SIG-M5 treated with dmso at 0.1 percent for 504 hours (cell line): ENCODE data around the gene SOS2.
"Not testable (repeated sequence)": the region's sequence is repeated elsewhere in the genome, so short reads cannot be mapped to it uniquely, and the experiment has no call there.

Source experiments
- DNase-seq: peaks from one replicate; lab custom pipeline; 2025; ENCODE audit not compliant: unreplicated experiment; lab: John Stamatoyannopoulos, UW

SOS2 gene

DNA sequence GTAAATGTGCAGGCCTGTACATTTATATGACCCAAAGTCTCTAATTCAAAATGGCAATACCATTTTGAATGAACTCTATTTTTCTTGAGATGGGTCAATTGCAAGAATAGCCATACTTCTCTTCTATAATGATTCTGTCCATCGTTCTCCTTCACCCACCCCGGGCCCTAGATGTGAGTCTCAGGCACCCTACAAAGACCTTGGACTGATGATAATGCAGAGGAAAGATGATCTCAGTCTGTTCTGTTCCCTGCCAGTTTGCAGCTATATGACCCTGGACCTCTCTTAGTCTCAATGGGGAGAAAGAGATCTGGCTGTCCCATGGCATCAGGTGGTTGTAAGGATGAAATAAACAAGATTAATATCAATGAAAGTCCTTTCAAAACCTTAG, 145.1 kb downstream of the SOS2 start:
- no peak for DNase-seq

DNA sequence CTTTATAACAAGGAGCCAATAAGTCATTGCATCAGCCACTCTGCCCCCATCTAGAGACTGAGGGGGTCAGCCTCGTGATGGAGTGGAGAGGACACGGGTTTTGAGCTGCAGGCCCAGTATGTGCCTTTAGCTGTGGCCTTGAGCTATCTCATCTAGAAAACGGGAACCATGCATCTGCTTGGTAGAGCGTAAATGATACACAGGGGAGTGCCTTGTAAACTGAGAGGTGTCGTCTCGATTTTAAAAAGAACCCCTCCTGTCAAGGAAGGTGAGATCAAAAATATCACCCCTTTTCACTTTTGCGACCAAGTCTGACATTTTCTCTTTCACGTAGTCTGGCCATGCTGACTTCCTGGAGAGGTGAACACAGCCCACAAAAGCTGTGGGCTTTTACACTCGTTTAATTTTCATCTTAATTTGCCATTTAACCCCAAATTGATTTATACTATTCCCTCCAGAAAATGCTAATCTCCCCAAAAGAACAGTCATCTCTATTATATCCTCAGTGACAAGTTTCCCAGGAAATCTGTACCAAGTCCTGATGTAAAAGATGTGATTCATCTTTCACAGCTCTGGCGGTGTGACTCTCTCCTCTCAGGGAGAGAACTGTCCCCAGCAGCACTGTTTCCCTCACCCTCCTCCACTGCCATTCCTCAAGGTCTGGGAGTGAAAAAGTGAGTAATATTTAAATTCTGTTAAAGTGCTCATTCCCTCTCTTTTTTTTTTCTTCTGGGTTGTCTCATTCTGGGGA, 145.6 kb downstream of the SOS2 start:
- DNase-seq = no peak

DNA sequence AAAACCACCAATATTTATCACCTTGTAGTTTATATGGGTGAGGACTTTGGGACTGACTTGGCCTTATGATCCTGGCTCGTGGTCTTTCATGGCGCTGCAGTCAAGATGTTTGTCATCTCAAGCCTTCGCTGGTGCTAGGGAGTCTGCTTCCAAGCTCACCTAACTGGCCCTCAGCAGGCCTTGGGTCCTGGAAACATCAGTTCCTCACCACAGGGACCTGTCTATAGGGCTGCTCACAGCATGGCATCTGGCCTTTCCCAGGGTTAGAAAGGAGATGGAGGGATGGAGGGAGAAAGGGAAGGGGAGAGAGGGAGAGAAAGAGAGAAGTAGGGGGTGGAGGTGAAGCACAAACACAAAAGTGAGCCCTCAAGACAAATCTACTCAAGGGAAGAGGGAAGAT, 146.7 kb downstream of the SOS2 start:
- DNase-seq = no peak

DNA sequence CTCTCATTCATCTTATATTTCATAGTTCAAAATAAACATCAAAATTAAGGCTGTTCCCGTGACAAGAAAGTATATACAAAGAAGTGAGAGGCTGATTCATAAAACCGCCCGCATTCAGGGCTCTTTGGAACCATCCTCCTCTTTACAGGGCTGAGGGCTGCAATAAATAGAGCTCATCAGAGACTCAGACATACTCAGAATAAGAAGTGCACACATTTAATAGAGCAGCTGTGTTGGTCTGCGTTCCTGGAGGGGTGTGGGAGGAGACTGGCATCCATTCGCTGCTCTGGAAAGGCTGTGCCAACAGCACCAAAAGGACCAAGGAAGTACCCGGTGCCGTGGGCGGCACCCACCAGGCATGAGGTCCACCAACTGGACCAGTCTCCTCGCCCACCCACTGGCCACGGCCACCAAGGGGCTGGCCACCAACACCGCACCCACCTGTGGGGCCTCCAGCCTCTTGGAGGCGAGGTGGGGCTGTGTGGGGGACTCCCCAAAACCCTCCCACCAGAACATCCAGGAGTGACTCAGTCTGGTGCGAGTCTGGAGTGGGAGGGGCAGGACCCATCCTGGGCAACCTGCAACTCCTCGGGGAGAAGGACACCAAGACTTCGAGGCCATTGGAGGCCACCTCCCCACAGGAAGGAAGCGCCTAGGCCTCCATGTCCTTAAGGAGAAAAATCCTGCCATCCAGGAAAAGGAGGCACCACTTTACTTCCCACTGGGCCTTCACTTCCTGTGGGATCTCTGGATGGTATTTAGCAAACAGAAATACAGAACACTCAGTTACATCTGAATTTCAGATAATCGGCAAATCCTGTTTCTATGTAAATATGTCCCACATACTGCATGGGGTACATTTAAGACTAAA, 147.7 kb downstream of the SOS2 start:
- no peak for DNase-seq

DNA sequence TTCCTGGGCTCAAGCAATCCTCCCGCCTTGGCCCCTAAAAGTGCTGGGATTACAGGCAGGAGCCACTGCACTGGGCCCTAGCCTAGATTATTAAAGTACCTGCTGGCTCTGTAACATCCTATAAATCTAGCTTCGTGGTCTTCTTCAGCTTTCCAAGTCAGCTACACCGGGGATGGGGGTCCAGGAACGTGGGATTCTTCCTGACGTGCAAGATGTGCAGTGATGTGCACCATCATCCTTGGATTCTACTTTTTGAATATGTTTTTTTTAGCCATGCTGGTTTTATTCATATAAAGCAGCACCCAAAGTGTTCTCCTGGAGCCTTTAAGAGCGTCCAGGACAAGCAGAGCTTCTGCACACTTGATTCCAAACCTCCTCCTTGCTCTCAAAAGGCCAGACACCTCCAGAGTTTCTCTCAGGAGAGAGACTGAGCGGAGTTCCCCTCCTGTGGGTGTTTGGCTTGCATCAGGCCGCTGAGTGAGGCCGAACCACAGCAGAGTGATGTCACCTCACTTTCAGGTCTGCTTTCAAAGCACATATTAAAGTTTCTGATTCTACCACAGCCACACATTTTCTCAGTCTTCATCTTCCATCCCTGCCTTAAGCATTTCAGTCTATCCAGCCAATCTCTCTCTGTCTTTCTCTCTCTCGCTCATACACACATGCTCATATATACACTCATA, 148.5 kb downstream of the SOS2 start:
- DNase-seq = peak; percentile 32

DNA sequence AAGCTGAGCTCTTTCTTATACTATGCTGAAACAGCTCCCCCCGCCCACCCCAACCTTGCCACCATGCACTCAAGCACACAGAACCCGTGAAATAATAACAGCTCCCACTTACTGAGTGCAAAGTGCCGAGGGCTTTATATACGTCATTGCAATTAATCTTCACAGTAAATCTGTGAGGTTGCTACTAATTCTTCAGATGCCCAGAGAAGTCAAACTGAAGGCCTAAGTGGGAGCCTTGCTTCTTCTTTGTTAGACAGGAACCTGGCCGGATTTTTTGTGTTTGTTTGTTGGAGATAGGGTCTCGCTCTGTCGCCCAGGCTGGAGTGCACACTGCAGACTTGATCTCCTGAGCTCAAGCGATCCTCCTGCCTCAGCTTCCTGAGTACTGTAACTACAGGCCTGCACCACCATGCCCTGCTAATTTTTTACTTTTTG, 149.1 kb downstream of the SOS2 start:
- no peak for DNase-seq

DNA sequence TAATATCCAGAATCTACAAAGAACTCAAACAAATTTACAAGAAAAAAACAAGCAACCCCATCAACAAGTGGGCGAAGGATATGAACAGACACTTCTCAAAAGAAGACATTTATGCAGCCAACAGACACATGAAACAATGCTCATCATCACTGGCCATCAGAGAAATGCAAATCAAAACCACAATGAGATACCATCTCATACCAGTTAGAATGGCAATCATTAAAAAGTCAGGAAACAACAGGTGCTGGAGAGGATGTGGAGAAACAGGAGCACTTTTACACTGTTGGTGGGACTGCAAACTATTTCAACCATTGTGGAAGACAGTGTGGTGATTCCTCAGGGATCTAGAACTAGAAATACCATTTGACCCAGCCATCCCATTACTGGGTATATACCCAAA, 152.3 kb downstream of the SOS2 start:
- DNase-seq = not testable (repeated sequence)

DNA sequence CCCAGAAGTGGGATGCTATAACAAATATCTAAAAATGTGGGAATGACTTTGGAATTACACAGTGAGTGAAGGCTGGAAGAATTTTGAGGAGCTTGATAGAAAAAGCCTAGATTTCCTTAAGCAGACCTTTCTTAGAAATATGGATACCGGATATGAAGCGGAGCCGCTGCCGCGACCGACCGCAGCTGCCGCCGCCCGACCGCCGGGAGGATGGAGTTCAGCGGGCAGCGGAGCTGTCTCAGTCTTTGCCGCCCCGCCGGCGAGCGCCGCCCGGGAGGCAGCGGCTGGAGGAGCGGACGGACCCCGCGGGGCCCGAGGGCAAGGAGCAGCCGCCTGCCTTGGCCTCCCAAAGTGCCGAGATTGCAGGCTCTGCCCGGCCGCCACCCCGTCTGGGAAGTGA, 157.7 kb downstream of the SOS2 start:
- DNase-seq = not testable (repeated sequence)

DNA sequence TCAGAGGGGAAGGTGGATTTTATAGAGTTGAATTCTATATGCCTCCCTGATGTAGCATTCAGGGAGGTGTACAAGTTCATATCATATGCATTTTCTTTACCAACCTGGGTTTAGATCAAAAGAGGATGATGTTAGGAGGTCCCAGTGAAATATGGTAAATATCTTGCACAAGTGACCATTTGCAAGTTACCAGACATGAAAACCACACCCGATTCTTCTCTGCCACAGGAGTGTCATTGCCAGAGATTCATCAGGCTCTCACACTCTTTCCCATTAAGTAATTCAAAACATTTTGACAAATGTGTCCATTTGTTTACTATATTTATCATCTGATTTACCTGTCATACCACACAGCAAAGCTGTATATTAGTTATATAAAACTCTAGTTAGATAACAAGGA, 159.0 kb downstream of the SOS2 start:
- DNase-seq = no peak

DNA sequence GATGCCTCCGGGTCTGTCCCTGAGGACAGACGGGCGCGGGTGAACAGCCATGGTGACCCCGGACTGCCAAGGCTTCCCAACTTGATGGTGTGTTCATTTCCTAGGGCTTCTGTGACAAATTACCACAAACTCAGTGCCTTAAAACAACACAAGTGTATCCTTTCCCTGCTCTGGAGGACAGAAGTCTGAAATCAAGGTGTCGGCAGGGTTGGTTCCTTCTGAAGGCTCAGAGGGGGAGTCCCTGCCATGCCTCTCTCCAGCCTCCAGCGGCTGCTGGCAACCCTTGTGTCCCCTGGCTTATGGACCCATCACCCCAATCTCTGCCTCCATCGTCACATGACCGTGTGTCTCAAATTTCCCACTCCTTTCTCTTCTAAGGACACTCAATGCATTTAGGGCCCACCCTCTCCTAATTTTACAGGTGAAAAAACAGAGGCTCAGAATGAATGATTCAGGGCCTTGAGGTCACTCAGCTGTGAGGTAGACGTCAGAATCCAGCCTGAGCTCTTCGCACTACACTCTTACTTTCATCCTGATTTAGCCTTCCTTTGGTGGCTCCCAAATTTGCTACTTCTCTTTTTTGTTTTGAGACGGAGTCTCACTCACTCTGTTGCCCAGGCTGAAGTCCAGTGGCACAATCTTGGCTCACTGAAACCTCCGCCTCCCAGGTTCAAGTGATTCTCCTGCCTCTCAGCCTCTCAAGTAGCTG, 160.4 kb downstream of the SOS2 start:
- DNase-seq = no peak

DNA sequence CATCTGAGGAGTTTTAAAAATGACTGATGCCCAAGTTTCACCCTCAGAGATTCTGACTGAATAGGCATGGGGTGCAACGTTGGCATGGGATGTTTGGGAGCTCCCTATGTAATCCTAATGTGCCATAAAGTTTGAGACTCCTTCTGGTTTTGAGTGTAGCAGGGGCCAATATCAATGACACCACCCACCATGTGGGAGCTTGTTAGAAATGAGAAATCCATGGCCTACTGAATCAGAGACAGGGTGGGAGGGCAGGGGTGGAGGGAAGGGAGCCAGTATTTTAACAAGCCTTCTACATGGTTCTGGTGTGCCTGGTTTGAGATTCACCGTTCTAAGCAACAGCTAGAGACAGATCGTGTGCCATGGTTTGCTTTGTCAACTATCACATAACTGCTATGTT, 161.1 kb downstream of the SOS2 start:
- no peak for DNase-seq

DNA sequence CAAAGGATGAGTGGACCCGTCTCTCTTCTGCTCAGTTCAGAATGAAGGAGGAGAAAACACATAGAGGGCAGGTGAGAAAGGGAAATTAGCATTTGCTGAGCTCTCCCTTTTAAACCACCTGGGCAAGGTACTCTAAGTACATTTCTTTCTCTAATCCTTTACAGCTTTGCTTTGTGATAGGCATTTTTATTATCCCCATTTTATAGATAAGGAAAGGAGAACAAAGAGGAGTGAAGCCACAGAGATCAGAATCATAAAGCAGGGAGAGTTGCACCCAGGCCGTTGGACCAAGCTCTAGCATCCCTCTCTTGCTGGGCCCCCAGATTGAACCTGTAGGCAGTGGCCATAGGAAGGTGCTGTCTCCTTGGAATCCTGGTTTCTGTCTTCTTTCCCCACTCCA, 162.1 kb downstream of the SOS2 start:
- no peak for DNase-seq

DNA sequence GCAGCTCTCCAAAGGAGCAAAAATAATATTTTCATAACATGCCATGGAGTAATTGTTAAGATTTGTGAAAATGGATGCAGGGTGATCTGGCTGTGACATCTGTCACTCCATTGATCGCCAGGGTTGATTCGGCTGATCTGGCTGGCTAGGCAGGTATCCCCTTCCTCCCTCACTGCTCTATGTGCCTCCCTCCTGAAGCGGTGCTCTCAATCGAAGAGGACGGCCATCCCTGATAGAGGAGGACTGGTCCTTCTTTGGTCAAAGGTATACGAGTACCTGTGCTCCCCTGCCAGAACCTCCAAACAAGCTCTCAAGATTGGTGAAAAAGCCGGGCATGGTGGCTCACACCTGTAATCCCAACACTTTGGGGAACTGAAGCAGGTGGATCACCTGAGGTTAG, 162.9 kb downstream of the SOS2 start:
- DNase-seq = no peak

DNA sequence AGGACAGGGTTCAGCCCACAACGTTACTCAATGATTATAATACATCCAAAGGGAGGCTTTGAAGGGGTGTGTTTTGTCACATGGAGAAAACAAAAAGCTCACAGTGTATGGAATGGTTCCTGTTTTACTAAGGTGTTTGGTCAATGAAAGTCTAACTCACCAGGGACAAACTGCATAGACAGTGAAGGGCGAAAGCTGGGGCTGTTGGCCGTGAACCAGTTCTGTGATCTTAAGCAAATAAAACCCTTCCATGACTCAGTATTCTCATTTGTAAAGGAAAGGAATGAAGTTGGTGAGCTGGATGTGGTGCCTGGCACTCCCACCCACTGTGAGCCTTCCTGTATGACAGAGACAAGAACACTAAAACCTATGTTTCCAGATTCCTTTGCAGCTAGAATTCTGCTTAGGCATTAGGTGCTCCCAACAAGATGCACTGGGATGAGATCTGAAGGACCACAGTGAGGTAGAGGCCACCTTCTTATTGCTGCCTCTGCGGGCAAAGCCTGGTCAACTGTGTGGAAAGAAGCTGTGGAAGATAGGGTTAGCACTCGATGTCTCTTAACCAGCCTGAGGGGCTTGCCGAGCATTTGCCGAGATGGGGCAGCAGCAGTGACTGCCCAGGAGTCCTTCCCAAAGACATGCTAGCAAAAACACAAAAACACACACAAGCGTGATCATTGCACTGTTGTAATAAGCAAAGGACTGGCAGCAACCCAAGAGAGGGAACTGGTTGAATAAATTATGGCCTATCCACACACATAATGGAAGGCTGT, 163.5 kb downstream of the SOS2 start:
- DNase-seq = peak; percentile 21
